Activated CD8-positive, alpha-beta memory T cell treated with anti-CD3 and anti-CD28 coated beads, Interleukin-2, amount 50 U/mL, for 24 hours (primary cell): ENCODE data around the gene OR4D9.
"Not testable (repeated sequence)": the region's sequence is repeated elsewhere in the genome, so short reads cannot be mapped to it uniquely, and the experiment has no call there.

Experiments
- DNase-seq: peaks from one replicate; pipeline ENCODE4 v3.0.0-alpha.2; 2020; ENCODE audit errors: extremely low read depth

Gene OR4D9

GRCh38 chr11:59510941-59511589 lies at the start of gene OR4D9:
OR4D9 (plus strand) TSS chr11:59511539; CDS start chr11:59514913, 3,374 bp downstream.
- no peak for DNase-seq

GRCh38 chr11:59463190-59463641 lies 48.1 kb upstream of the OR4D9 start:
- no peak for DNase-seq

- no peak for DNase-seq
Observed at GRCh38 chr11:59473015-59473414, 38.3 kb upstream of the OR4D9 start, which contains the start of gene OR4D10. OR4D10 (plus strand) TSS chr11:59473315; CDS start chr11:59477430, 4,115 bp downstream.

DNA sequence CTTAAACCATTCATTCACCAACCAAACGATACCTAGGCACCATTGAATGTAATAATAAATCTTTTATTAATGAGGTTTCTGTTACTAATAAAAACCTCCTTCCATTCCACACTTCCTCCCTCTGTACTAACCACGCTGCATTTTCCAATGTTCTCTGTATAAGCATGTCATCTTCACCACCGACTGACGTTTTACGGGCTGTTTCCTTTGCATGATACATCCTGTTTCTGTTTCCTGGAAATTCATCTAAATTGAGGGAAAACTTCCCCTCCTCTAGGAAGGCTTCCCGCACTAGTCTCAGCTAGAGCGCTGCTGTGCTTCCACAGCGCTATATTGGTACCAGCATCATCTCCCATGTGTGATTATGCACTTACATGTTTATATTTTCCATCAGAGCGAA lies 36.2 kb upstream of the OR4D9 start:
- DNase-seq, result no peak

DNA sequence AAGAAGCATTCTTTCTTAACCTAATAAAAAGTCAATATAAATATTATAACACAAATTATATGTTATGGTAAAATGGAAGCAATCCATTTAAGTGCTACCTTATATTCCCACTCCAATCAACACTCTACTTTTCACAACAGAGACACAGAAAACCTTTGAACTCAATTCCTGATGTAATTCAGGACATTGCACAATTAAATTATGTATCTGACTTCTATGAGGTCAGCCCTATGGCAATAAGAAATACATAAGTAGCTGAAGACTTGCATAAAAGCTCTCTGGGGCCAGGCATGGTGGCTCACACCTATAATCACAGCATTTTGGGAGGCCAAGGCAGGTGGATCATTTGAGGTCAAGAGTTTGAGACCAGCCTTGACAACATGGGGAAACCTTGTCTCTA lies 31.4 kb upstream of the OR4D9 start:
- DNase-seq, result no peak

DNA sequence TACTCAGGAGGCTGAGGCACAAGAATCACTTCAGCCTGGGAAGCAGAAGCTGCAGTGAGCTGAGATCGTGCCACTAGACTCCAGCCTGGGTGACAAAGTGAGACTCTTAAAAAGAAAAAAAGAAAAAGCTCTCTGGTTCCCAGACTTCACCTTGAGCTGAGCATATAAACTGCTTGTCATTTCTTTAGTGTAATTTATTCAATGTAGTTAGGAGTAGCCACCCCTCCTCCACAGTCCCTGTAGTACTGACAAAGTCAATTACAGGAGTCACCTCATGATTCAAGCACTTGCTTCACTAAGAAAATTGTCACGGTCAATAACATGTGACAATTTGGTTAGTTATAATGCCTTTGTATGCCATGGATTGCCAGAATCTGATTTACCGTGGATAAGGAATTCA lies 31.0 kb upstream of the OR4D9 start:
- DNase-seq, result no peak

GRCh38 chr11:59501931-59502330 lies 9.4 kb upstream of the OR4D9 start:
- no peak for DNase-seq

- DNase-seq, result no peak
Observed at GRCh38 chr11:59503276-59503675, 8.1 kb upstream of the OR4D9 start, which contains the start of gene OR4D11. OR4D11 (plus strand) TSS chr11:59503576; CDS start chr11:59503576, 0 bp downstream.

DNA sequence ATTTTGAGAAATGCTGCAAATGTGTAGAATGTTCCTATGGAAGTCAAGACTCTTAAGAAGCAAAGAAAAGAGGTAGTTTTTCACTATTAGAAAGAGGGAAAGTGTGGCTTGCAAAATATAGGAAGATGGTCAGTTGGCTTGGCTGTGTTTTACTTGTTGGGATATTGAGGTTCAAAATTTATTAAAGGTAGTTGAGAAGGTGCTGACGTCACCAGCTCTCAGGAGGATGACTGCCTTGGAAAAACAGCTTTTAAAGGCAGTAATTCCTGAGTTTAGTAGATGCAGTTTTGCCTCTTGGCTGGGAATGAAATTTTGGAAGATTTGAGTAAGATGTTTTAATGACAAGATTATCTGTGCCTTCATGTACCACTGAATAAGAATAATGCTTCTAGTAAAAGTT lies 336 bp downstream of the OR4D9 start:
- DNase-seq, result no peak

- DNase-seq, result not testable (repeated sequence)
Observed at GRCh38 chr11:59520139-59520538, 8.8 kb downstream of the OR4D9 start.

DNA sequence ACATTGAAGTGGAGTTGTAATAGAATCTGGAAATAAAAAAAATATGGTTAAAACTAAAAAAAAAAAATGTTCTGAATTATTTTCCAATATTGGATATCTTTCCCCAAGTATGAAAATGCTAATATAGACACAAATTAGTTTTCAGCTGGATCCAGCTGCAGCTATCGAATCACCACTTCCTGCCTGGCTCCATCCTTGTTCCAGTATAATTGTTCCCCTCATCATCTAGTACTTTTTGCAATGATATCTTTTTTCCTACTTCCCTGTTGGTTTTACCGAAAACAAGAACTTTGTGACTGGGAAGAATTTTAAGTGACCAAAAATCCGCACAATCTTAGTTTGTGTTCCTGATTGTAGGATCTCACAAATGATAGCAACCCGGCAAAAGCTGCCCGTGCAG lies 9.4 kb downstream of the OR4D9 start:
- no peak for DNase-seq

GRCh38 chr11:59523541-59523940 lies 12.2 kb downstream of the OR4D9 start:
- no peak for DNase-seq

DNA sequence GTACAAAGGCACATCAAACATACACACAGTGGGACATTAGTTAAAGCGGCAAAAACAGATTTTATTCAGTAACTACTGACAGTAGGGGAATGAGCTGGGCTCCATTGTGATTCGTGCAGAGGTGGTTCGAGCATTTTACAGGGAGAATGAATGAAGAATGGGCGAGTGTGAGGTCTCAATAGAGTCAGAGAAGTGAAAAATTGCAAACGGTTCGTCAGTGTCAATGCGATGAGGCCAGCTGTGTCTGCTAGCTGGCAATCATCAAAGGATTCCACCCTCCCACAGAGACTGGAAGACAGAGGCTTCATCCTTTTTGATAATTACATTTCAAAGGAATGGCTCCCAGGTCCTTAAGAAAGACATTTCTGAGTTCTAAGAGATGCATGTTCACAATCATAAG lies 17.4 kb downstream of the OR4D9 start:
- DNase-seq, result no peak

DNA sequence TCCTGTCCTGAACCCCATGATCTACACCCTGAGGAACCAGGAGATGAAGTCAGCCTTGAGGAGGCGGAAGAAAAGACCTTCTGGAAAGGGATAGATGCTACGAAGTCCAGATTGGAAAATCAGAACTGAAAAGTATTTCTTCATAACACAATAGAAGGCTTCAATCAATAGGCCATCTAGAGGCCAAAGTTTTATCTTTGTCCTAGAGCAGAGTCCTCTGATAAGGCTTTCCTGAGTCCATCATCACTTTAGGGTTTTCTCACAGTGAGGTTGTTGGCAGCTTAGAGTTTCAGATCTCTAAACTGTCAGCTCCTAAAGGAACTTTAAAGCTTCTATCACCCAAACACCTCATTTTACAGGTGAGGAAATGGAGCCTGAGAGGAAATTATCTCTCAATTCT lies 21.3 kb downstream of the OR4D9 start:
- no peak for DNase-seq

GRCh38 chr11:59534676-59535075 lies 23.3 kb downstream of the OR4D9 start:
- DNase-seq, result no peak

DNA sequence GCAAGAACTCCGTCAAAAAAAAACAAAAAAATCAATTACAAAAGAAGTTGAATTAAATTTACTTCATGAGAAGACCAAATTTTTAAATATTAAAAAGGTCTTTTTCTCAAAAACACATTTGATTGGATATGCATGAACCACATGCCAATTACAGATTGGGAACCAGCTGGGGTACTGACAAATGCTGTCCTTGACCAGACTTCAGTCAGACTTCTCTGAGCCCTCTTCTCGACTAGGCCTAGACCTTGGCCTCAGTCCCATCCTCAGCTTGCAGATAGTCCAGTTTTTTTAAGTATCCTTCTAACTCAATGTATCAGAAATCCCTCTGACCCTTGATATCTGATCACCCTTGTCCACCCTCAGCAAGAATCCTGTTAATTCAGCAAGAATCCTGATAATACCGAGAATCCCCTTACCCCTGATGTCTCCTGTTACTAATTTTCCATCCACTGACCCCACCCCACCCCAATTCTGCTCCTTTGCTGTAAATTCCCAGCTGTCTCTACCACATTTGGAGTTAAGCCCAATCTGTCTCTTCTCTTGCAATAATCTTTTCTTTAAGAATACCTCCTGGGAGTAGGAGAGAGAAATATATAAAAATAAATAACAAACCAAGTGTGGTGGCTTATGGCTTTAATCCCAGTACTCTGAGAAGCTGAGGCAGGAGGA lies 30.9 kb downstream of the OR4D9 start:
- DNase-seq, result no peak

- not testable (repeated sequence) for DNase-seq
Observed at GRCh38 chr11:59543713-59544112, 32.4 kb downstream of the OR4D9 start.

GRCh38 chr11:59544869-59545178 lies 33.5 kb downstream of the OR4D9 start:
- no peak for DNase-seq

DNA sequence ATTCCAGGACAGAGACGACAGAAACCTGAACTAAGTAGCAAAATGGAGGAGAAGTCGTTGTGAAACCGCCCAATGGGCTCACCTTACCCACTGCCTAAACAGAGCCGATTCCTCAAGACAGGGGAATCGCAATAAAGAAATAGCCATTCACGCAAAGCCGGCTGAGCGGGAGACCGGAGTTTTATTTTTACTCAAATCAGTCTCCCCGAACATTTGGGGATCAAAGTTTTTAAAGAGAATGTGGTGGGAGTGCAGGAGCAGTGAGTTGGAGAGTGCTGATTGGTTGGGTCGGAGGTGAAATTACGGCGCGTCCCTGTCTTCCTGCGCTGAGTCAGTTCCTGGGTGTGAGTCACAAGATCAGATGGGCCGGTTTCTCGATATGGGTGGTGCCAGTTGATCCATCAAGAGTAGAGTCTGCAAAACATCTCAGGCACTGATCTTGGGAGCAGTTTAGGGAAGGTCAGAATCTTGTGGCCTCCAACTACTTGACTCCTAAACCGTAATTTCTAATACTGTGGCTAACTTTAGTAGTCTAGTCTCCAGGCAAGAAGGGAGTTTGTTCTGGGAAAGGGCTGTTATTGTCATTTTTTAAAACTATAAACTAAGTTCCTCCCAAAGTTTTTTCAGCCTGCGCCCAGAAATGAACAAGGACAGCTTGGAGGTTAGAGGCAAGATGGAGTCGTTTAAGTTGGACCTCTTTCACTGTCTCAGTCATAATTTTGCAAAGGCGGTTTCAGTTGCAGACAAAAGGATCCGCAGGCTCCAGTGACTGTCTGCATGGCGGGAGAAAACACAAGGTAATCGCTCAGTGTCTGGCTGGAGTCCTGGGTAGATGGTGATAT lies 34.1 kb downstream of the OR4D9 start:
- no peak for DNase-seq

GRCh38 chr11:59547605-59548308 lies 36.4 kb downstream of the OR4D9 start:
- not testable (repeated sequence) for DNase-seq

GRCh38 chr11:59548309-59548656 lies 36.9 kb downstream of the OR4D9 start:
- no peak for DNase-seq

DNA sequence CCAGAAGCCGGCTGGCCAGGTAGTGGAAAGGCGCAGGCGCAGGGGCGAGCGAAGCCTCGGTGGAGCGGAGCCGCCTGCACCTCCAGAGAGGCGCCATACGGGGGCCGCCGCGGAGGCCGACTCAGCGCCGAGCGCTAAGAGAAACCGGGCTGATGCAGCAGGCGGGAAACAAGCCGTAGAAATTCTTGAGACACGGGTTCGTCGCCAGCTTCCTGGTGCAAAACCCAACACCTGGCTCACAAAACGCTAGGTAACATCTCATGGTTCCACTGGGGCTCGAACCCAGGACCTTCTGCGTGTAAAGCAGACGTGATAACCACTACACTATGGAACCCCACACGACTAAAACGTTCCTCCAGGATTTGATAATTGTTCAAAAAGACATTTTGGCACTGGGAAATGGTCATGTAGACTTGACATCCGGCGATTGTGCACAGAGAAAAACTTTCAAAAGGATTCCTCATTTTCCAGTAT lies 39.1 kb downstream of the OR4D9 start:
- DNase-seq, result peak; percentile 82
